Thyroid gland (tissue), 4 donors: ENCODE measurements around the gene ACBD4. TPM values are rescaled to one million over a fixed set of nuclear protein-coding genes. Genes with fewer than 3 reads are reported as not detected.

Source experiments
- DNase-seq, 2 donors: peaks; one replicate each; pipeline ENCODE4 v3.0.0-alpha.2; 2019
- H3K27ac ChIP-seq, 3 donors: fragments of 200-600 bp; sonication (generic); 1 replicate in 2 of 3; 2 replicates in 1 of 3; pipeline ENCODE4 v1.5.1; 2016 to 2019; ENCODE audit warnings: mild to moderate bottlenecking in 1 of 3, moderate library complexity in 1 of 3
- H3K27me3 ChIP-seq: fragments of 200-600 bp; sonication (generic); one replicate; pipeline ENCODE4 v1.5.1; 2019
- H3K36me3 ChIP-seq, 2 donors: fragments of 200-600 bp; sonication (generic); one replicate each; pipeline ENCODE4 v1.5.1; 2016 to 2019
- H3K4me1 ChIP-seq, 2 donors: fragments of 200-600 bp; sonication (generic); one replicate each; pipeline ENCODE4 v1.5.1; 2017 to 2019
- H3K4me3 ChIP-seq, 3 donors: fragments of 200-600 bp; sonication (generic); replicated peaks in 1 of 3; 1 replicate in 2 of 3; 2 replicates in 1 of 3; pipeline ENCODE4 v1.5.1; 2016; ENCODE audit warnings: mild to moderate bottlenecking in 1 of 3
- H3K9me3 ChIP-seq: fragments of 200-600 bp; sonication (generic); one replicate; pipeline ENCODE4 v1.5.1; 2017
- CTCF ChIP-seq, 6 experiments: fragments of 200-600 bp in 3 of 6; fragments of 450-650 bp in 3 of 6; sonication (generic) in 3 of 6; IDR thresholded peaks; one replicate each; pipeline ENCODE4 v1.5.1; 2016 to 2019; ENCODE audit warnings: antibody characterized with exemption in 6 of 6, mild to moderate bottlenecking in 2 of 6, inconsistent platforms in 1 of 6, moderate library complexity in 1 of 6
- POLR2A ChIP-seq, 2 donors: fragments of 450-650 bp; IDR thresholded peaks; one replicate each; pipeline ENCODE4 v1.6.1; 2017; ENCODE audit warnings: antibody characterized with exemption in 2 of 2, mild to moderate bottlenecking in 2 of 2, moderate library complexity in 1 of 2
- WGBS, 2 donors: methylation state at CpG; one replicate each; pipeline ENCODE4 v1.1.5; 2017; 5-methylcytosine and 5-hydroxymethylcytosine counted together
- intact Hi-C: fragments of 100-400 bp; cut with DNase I; formaldehyde crosslinking; loops from one replicate; pipeline ENCODE4 v1.15.1; 2023
- total RNA-seq, 4 donors: library from RNA; depleted of rRNA; stranded (reverse); fragments of >200 nt; gene quantifications; one replicate each; pipeline ENCODE4 v1.2.3, GENCODE V29; 2016

Gene ACBD4
- total RNA-seq, 4 donors from 2014 or later, result 16.7 to 20.4 (median 17.7) TPM

- H3K4me1 ChIP-seq, result peaks cover 38 to 46% of the 10 kb centered on the region in 2 donors
- H3K27me3 ChIP-seq, result no peaks in the 10 kb centered on the region
- intact Hi-C loops, result no loop called here
- H3K27ac ChIP-seq, result peak overlapping the region; percentile 59 to 90 (median 82)
- WGBS, 2 donors, result 61 to 77% methylated on average over 5 of the region's 5 CpGs
- H3K9me3 ChIP-seq, result no peaks in the 10 kb centered on the region
- DNase-seq, result no peak
- H3K4me3 ChIP-seq, result no peak overlapping the region
- TF ChIP-seq POLR2A (IDR thresholded peaks at IDR 0.05) (no peak), CTCF (IDR thresholded peaks at IDR 0.05) (no peak)
- H3K36me3 ChIP-seq, result peaks cover 17 to 37% of the 10 kb centered on the region in 2 donors
Measured at GRCh38 chr17:45087978-45088377, 47.5 kb upstream of the ACBD4 start.

GRCh38 chr17:45088741-45089140 lies 46.7 kb upstream of the ACBD4 start:
- Histone ChIP-seq H3K27ac (peak overlapping the region; percentile 59 to 90 (median 82)), H3K36me3 (peaks cover 13 to 33% of the 10 kb centered on the region in 2 donors), H3K4me1 (peaks cover 46 to 53% of the 10 kb centered on the region in 2 donors), H3K4me3 (no peak overlapping the region), H3K27me3 (no peaks in the 10 kb centered on the region), H3K9me3 (no peaks in the 10 kb centered on the region)
- intact Hi-C loops, result no loop called here
- DNase-seq, result peak; percentile 29 to 54
- 45 to 63% methylated on average over 3 of the region's 3 CpGs for WGBS, 2 donors
- no peak for TF ChIP-seq POLR2A (IDR thresholded peaks at IDR 0.05)
- TF ChIP-seq CTCF (IDR thresholded peaks at IDR 0.05), result no peak

GRCh38 chr17:45090711-45091110 lies 44.8 kb upstream of the ACBD4 start:
- Histone ChIP-seq H3K4me1 (peaks cover 44 to 59% of the 10 kb centered on the region in 2 donors), H3K27me3 (no peaks in the 10 kb centered on the region), H3K36me3 (peaks cover 14 to 46% of the 10 kb centered on the region in 2 donors), H3K4me3 (no peak overlapping the region), H3K9me3 (no peaks in the 10 kb centered on the region), H3K27ac (no peak overlapping the region)
- TF ChIP-seq POLR2A (IDR thresholded peaks at IDR 0.05) (no peak), CTCF (IDR thresholded peaks at IDR 0.05) (no peak)
- intact Hi-C loops, result no loop called here
- DNase-seq, result no peak
- 63 to 91% methylated on average over 3 of the region's 3 CpGs for WGBS, 2 donors

GRCh38 chr17:45091778-45092425 lies 43.6 kb upstream of the ACBD4 start:
- intact Hi-C loops, result no loop called here
- Histone ChIP-seq H3K4me3 (no peak overlapping the region), H3K27me3 (no peaks in the 10 kb centered on the region), H3K4me1 (peaks cover 42 to 58% of the 10 kb centered on the region in 2 donors), H3K9me3 (no peaks in the 10 kb centered on the region), H3K27ac (peak overlapping the region; percentile 39 to 96 (median 81)), H3K36me3 (peaks cover 18 to 51% of the 10 kb centered on the region in 2 donors)
- TF ChIP-seq CTCF (IDR thresholded peaks at IDR 0.05) (no peak), POLR2A (IDR thresholded peaks at IDR 0.05) (no peak)
- no peak for DNase-seq
- WGBS, 2 donors, result 94 to 96% methylated on average over 11 of the region's 11 CpGs

GRCh38 chr17:45092911-45093430 lies 42.5 kb upstream of the ACBD4 start:
- no peak overlapping the region for H3K4me3 ChIP-seq
- H3K9me3 ChIP-seq, result no peaks in the 10 kb centered on the region
- peak; percentile 82 to 90 for DNase-seq
- no peaks in the 10 kb centered on the region for H3K27me3 ChIP-seq
- peak overlapping the region; percentile 45 to 96 (median 81) for H3K27ac ChIP-seq
- TF ChIP-seq CTCF (IDR thresholded peaks at IDR 0.05) (no peak), POLR2A (IDR thresholded peaks at IDR 0.05) (peak in 1 of 2 donors; percentile 38)
- 22 to 60% methylated on average over 5 to 6 of the region's 6 CpGs for WGBS, 2 donors
- intact Hi-C loops, result no loop called here
- peaks cover 33 to 48% of the 10 kb centered on the region in 2 donors for H3K4me1 ChIP-seq
- peaks cover 28 to 57% of the 10 kb centered on the region in 2 donors for H3K36me3 ChIP-seq
